CD4-positive, alpha-beta T cell (primary cell): ENCODE results near the gene AGPAT4. TPM values are rescaled to one million over a fixed set of nuclear protein-coding genes. Genes with fewer than 3 reads are reported as not detected.
"Not testable (repeated sequence)": the region's sequence is repeated elsewhere in the genome, so short reads cannot be mapped to it uniquely, and the experiment has no call there.

ENCODE experiments used
- ATAC-seq: fragments of 200-7000 bp; cut with Tn5 transposase; one replicate; pipeline ENCODE4 v1.10.0; 2022; ENCODE audit warnings: mild to moderate bottlenecking; ENCODE audit not compliant: poor library complexity
- CTCF ChIA-PET: fragments of 350-600 bp; sonication (Branson Sonifier 250); formaldehyde crosslinking; loops from one replicate; lab custom pipeline; 2021; ENCODE audit warnings: antibody characterized with exemption, inconsistent platforms; lab: Charles Lee
- POLR2A ChIA-PET: fragments of 350-600 bp; sonication (Branson Sonifier 250); formaldehyde crosslinking; loops from one replicate; lab custom pipeline; 2021; ENCODE audit warnings: antibody characterized with exemption, inconsistent platforms; lab: Charles Lee
- DNase-seq, 14 experiments: peaks; one replicate each; pipeline ENCODE4 v3.0.0-alpha.2; 2013 to 2020; ENCODE audit warnings: mixed read lengths in 2 of 14
- H3K27ac ChIP-seq, 2 donors: one replicate each; pipeline versions ENCODE4 v1.5.1 to v1.7.0; 2013; ENCODE audit warnings: low read length in 2 of 2, low read depth in 1 of 2, mild to moderate bottlenecking in 1 of 2
- H3K27me3 ChIP-seq, 2 experiments: 1 replicate in 1 of 2; 2 replicates in 1 of 2; pipeline versions ENCODE4 v1.6.1 to v1.7.0; 2013; ENCODE audit warnings: low read length in 2 of 2, control low read depth in 1 of 2, mild to moderate bottlenecking in 1 of 2, moderate library complexity in 1 of 2; ENCODE audit not compliant: insufficient read depth in 2 of 2, control insufficient read depth in 1 of 2
- H3K36me3 ChIP-seq: one replicate; pipeline ENCODE4 v1.6.1; 2013; ENCODE audit warnings: low read length, control low read depth; ENCODE audit not compliant: insufficient read depth
- H3K4me1 ChIP-seq: one replicate; pipeline ENCODE4 v1.6.1; 2013; ENCODE audit warnings: low read length, control low read depth; ENCODE audit not compliant: insufficient read depth
- H3K4me3 ChIP-seq: one replicate; pipeline ENCODE4 v1.5.1; 2013; ENCODE audit warnings: mild to moderate bottlenecking, low read length, moderate library complexity
- H3K9me3 ChIP-seq, 2 experiments: 1 replicate in 1 of 2; 2 replicates in 1 of 2; pipeline versions ENCODE4 v1.6.1 to v1.7.0; 2013; ENCODE audit warnings: low read length in 2 of 2, mild to moderate bottlenecking in 2 of 2, control low read depth in 1 of 2, moderate library complexity in 1 of 2; ENCODE audit not compliant: control insufficient read depth in 1 of 2, insufficient read depth in 1 of 2
- H3K27ac Mint-ChIP-seq: one replicate; pipeline ENCODE4 v1.8.0; 2020; ENCODE audit warnings: mixed read lengths
- H3K27me3 Mint-ChIP-seq: one replicate; pipeline ENCODE4 v1.8.0; 2021; ENCODE audit warnings: mixed read lengths
- H3K36me3 Mint-ChIP-seq: one replicate; pipeline ENCODE4 v1.8.0; 2021; ENCODE audit warnings: low read depth, mixed read lengths
- H3K4me1 Mint-ChIP-seq: one replicate; pipeline ENCODE4 v1.8.0; 2021; ENCODE audit warnings: low read depth, mixed read lengths
- H3K4me3 Mint-ChIP-seq: one replicate; pipeline ENCODE4 v1.8.0; 2020; ENCODE audit warnings: mild to moderate bottlenecking, mixed read lengths
- H3K9me3 Mint-ChIP-seq: one replicate; pipeline ENCODE4 v1.8.0; 2020; ENCODE audit warnings: mixed read lengths
- CTCF ChIP-seq: fragments of 200-600 bp; IDR thresholded peaks from one replicate; pipeline ENCODE4 v1.8.0; 2022; ENCODE audit warnings: antibody characterized with exemption, mild to moderate bottlenecking
- intact Hi-C, 2 experiments: fragments of 100-400 bp; cut with DNase I in 1 of 2; cut with micrococcal nuclease in 1 of 2; formaldehyde crosslinking; loops; one replicate each; pipeline versions ENCODE4 v1.15.1 to v1.9.0; 2023 to 2025; cut with DNase I, micrococcal nuclease
- total RNA-seq, 174 experiments: library from RNA in 2 of 174; stranded (reverse) in 2 of 174; gene quantifications; one replicate each; pipeline ENCODE4 v1.2.3 and lab custom pipeline; 2021 to 2026

The AGPAT4 gene
- total RNA-seq, 2 experiments from 2014 or later, result 2.8 to 4.8 TPM

- no peak overlapping the region for H3K4me3 Mint-ChIP-seq
- H3K9me3 Mint-ChIP-seq, result peaks cover 3% of the 10 kb centered on the region
- peaks cover 4% of the 10 kb centered on the region for H3K27me3 Mint-ChIP-seq
- H3K4me1 Mint-ChIP-seq, result no peaks in the 10 kb centered on the region
- intact Hi-C loops, result no loop called here
- ATAC-seq (no peak), DNase-seq (no peak)
- H3K27ac Mint-ChIP-seq, result no peak overlapping the region
- TF ChIP-seq CTCF, result no peak
- H3K4me3 ChIP-seq, result no peak overlapping the region
- H3K36me3 Mint-ChIP-seq, result no peaks in the 10 kb centered on the region
- POLR2A ChIA-PET, result no interaction called here
- no peak overlapping the region for H3K27ac ChIP-seq
- H3K9me3 ChIP-seq, result peaks cover 0 to 5% of the 10 kb centered on the region in 2 experiments
- no peaks in the 10 kb centered on the region for H3K36me3 ChIP-seq
- no peaks in the 10 kb centered on the region for H3K27me3 ChIP-seq
- no peaks in the 10 kb centered on the region for H3K4me1 ChIP-seq
- CTCF ChIA-PET, result no interaction called here
Observed at GRCh38 chr6:161316531-161316930, 42.7 kb upstream of the AGPAT4 start.

GRCh38 chr6:161315246-161315917, 41.5 kb upstream of the AGPAT4 start:
- intact Hi-C loops, CTCF ChIA-PET, H3K9me3 ChIP-seq: not testable (repeated sequence)

GRCh38 chr6:161314541-161315245, 40.8 kb upstream of the AGPAT4 start:
- H3K4me3 ChIP-seq, H3K4me1 ChIP-seq, H3K4me3 Mint-ChIP-seq, H3K36me3 Mint-ChIP-seq, intact Hi-C loops, H3K27ac ChIP-seq, CTCF ChIA-PET, H3K9me3 ChIP-seq, H3K27me3 ChIP-seq, H3K36me3 ChIP-seq, H3K27me3 Mint-ChIP-seq, H3K4me1 Mint-ChIP-seq, DNase-seq, ATAC-seq, H3K9me3 Mint-ChIP-seq, H3K27ac Mint-ChIP-seq: not testable (repeated sequence)
- POLR2A ChIA-PET, result interaction anchor here (0.5 kb wide), 1 partner anchor 15 kb away, joined by 5 read pairs; no protein-coding TSS in a partner anchor

More at GRCh38 chr6:161315246-161315917, 41.5 kb upstream of the AGPAT4 start:
- ATAC-seq, H3K9me3 Mint-ChIP-seq, H3K27ac Mint-ChIP-seq, H3K36me3 Mint-ChIP-seq, H3K27me3 Mint-ChIP-seq, H3K4me1 ChIP-seq, H3K4me3 Mint-ChIP-seq, H3K4me3 ChIP-seq, H3K4me1 Mint-ChIP-seq, H3K36me3 ChIP-seq, H3K27ac ChIP-seq, DNase-seq, POLR2A ChIA-PET, H3K27me3 ChIP-seq: not testable (repeated sequence)

- Histone ChIP-seq H3K27ac (no peak overlapping the region), H3K36me3 (no peaks in the 10 kb centered on the region), H3K4me3 (no peak overlapping the region), H3K27me3 (no peaks in the 10 kb centered on the region), H3K4me1 (no peaks in the 10 kb centered on the region), H3K9me3 (peaks cover 0 to 5% of the 10 kb centered on the region in 2 experiments)
- no peaks in the 10 kb centered on the region for H3K4me1 Mint-ChIP-seq
- CTCF ChIA-PET, result no interaction called here
- no peak for TF ChIP-seq CTCF
- no peaks in the 10 kb centered on the region for H3K27me3 Mint-ChIP-seq
- no peaks in the 10 kb centered on the region for H3K36me3 Mint-ChIP-seq
- peaks cover 3% of the 10 kb centered on the region for H3K9me3 Mint-ChIP-seq
- intact Hi-C loops, result no loop called here
- H3K27ac Mint-ChIP-seq, result no peak overlapping the region
- DNase-seq (no peak), ATAC-seq (no peak)
- H3K4me3 Mint-ChIP-seq, result no peak overlapping the region
- POLR2A ChIA-PET, result interaction anchor here (0.5 kb wide), 1 partner anchor 16 kb away, joined by 5 read pairs; no protein-coding TSS in a partner anchor
Observed at GRCh38 chr6:161313940-161314509, 40.2 kb upstream of the AGPAT4 start.

- H3K9me3 ChIP-seq, H3K4me1 ChIP-seq, CTCF ChIA-PET, H3K36me3 ChIP-seq, DNase-seq, H3K36me3 Mint-ChIP-seq, H3K4me3 Mint-ChIP-seq, H3K27me3 ChIP-seq, H3K9me3 Mint-ChIP-seq, intact Hi-C loops, H3K27ac ChIP-seq, H3K4me1 Mint-ChIP-seq, H3K27ac Mint-ChIP-seq, ATAC-seq, H3K4me3 ChIP-seq, H3K27me3 Mint-ChIP-seq, POLR2A ChIA-PET: not testable (repeated sequence)
Observed at GRCh38 chr6:161313475-161313874, 39.6 kb upstream of the AGPAT4 start.
